ENCODE results near the gene PIMREG.

Gene PIMREG

DNA sequence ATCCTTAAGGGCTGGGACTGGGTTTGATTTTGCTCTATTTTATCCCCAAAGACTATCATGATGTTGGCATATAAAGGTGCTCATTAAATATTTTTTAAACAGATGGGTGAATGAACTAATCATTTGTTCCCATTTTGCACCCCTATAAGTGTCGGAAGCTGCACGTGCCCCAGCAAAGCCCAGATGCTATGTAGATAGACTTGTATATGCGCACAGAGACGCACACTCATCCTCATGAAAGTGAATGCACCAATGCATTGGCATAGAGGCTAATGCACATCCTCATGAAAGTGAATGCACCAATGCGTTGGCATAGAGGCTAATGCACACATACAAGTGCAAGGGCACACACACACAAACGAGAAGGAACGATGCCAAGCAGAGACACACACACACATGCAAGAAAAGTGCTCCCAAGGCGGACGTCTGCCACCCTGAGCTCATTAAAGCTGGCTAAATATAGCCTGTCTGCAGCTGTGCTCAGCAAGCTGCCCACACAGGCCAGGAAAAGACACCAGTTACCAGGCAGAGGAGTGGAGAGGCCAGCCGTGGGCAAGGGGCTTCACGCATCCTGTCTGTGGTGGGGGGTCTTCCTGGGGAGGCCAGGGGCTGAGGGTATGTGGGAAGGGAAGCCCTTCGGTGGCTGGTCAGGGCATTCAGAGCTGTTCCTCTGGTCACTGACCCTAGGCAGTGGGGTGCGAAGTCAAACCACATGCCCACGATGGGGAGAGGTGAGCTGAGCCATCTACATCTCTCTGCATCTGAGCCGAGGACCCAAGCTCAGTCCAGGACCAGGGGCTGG, 52.6 kb downstream of the PIMREG start:
- in situ Hi-C loops (cut with MboI; ENCODE audit: low sequenced_read_pairs) = no loop called here

DNA sequence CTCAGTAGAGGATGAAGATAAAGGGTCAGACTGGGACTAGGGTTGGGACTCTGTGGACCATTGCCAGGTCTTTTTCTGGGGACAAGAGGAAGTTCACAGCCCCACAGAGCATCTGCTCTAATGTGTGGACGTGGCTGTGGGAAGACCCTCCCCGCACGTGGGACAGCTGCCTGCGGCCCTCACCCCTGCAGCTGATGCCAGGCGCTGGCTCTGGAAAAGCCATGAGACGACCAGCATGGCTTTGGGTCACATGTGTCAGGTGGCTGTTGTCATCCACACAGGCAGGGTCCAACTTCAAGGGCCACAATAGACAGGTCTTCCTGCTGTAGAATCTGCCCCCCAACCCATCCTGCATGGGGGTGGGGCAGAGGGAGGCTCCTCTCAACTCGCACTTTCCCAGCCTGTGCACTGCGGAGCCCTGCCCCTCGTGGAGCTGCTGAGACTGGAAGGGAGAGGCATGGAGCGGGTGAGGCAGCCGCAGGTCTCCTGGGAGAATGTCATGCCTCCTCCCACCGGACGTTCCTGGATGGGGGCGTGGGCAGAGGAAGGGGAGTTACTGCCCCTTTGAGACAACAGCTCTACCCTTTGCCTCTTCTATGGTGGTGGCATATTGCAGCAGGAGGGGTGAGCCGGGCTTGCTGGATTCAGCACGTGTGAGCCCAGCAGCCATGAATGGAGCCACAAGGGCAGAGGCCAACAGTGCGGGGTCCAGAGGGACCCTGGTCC, 53.4 kb downstream of the PIMREG start:
- in situ Hi-C loops (cut with MboI; ENCODE audit: low sequenced_read_pairs) = no loop called here

DNA sequence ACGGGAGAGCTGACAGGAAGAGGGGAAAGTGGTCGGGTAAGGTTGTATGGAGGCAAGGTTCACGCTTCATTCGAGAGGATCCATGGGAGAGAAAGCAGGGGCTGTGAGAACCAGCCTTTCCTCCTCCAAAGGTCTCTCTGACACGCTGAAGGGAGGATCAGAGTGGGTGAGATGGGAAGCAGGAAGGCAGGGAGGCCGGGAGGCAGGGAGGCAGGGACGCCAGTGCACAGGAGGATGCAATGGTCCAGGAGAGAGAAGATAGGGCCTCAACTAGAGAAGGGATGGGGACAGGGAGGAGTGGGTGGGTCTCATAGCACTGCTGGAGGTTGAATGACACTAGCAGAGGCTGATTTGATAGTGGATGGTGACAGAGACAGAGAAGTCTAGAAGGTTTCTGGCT, 54.1 kb downstream of the PIMREG start:
- in situ Hi-C loops (cut with MboI; ENCODE audit: low sequenced_read_pairs) = no loop called here

DNA sequence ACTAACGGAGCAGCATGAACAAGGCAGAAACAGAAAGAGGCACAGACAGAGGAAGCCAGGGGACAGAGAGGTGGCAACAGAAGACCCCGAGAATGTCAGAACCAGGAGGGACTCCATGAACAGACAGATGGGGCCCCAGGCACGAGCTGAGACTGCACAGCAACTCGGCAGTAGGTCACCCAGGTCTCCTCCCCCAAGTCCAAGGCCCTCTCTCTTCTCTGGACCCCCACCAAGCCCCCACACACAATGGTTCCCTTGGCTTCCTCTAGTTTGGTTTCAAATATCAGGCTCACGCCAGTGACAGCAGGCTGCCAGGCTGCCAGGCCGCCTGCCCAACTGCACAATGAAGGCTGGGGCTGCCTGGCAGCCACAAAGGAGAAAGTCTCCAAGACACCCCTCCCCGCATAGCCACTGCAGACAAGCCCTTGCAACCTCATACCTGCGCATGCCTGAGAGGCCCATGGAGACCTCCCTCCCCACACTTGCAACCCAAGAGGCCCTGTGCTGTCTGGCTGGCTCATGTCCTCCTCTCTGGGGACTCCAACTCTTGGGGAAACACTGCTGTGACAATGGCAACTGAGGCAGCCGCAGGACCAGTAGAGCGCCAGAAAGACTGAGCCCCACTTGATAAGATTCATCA, 54.8 kb downstream of the PIMREG start:
- in situ Hi-C loops (cut with MboI; ENCODE audit: low sequenced_read_pairs) = no loop called here
